DOHH2 (cell line): ENCODE data around the gene UMODL1.

ENCODE experiments used
- H3F3A ChIP-seq: fragments of 200-600 bp; sonication (generic), shearing (Covaris generic); 2 replicates; pipeline ENCODE4 v1.6.0; 2016; ENCODE audit warnings: antibody characterized with exemption, mild to moderate bottlenecking; ENCODE audit not compliant: control insufficient read depth, insufficient read depth
- H3K27ac ChIP-seq: fragments of 200-600 bp; sonication (generic); 2 replicates; pipeline ENCODE4 v1.5.1; 2014; ENCODE audit warnings: low read depth, mild to moderate bottlenecking, low read length, moderate library complexity
- H3K27me3 ChIP-seq: fragments of 200-600 bp; sonication (generic); 2 replicates; pipeline ENCODE4 v1.6.1; 2014; ENCODE audit warnings: mild to moderate bottlenecking, low read length, mixed read lengths; ENCODE audit not compliant: control insufficient read depth
- H3K36me3 ChIP-seq: fragments of 200-600 bp; sonication (generic); 2 replicates; pipeline ENCODE4 v1.6.1; 2014; ENCODE audit warnings: mild to moderate bottlenecking, low read length, moderate library complexity, mixed read lengths; ENCODE audit not compliant: control insufficient read depth
- H3K4me1 ChIP-seq: fragments of 200-600 bp; sonication (generic); 2 replicates; pipeline ENCODE4 v1.6.1; 2014; ENCODE audit warnings: mild to moderate bottlenecking, low read length, mixed read lengths; ENCODE audit not compliant: control insufficient read depth
- H3K4me2 ChIP-seq: fragments of 200-600 bp; sonication (generic); 2 replicates; pipeline ENCODE4 v1.6.0; 2014; ENCODE audit warnings: mild to moderate bottlenecking, low read length, moderate library complexity
- H3K4me3 ChIP-seq: fragments of 200-600 bp; sonication (generic); 2 replicates; pipeline ENCODE4 v1.5.1; 2014; ENCODE audit warnings: mild to moderate bottlenecking, low read length, mixed read lengths
- H3K79me2 ChIP-seq: fragments of 200-600 bp; sonication (generic); 2 replicates; pipeline ENCODE4 v1.6.1; 2014; ENCODE audit warnings: mild to moderate bottlenecking, low read length, mixed read lengths; ENCODE audit not compliant: control insufficient read depth
- H3K9me2 ChIP-seq: fragments of 200-600 bp; sonication (generic); replicated peaks from 2 replicates; pipeline ENCODE4 v1.6.1; 2014; ENCODE audit warnings: mild to moderate bottlenecking, low read length, mixed read lengths; ENCODE audit not compliant: control insufficient read depth
- H3K9me3 ChIP-seq: fragments of 200-600 bp; sonication (generic); 2 replicates; pipeline ENCODE4 v1.6.1; 2014; ENCODE audit warnings: antibody characterized with exemption, low read length, mixed read lengths; ENCODE audit not compliant: control insufficient read depth, insufficient read depth
- H4K20me1 ChIP-seq: fragments of 200-600 bp; sonication (generic); 2 replicates; pipeline ENCODE4 v1.6.0; 2014; ENCODE audit warnings: low read depth, mild to moderate bottlenecking, antibody characterized with exemption, low read length, moderate library complexity; ENCODE audit not compliant: control insufficient read depth, insufficient read depth
- EZH2phosphoT487 ChIP-seq: fragments of 200-600 bp; sonication (generic); IDR thresholded peaks from 2 replicates; pipeline ENCODE4 v1.6.1; 2017; ENCODE audit warnings: borderline replicate concordance, mild to moderate bottlenecking, antibody characterized with exemption, low read length, moderate library complexity, mixed read lengths
- TF ChIP-seq, protein P1 (sequence below): fragments of 200-600 bp; sonication (generic); IDR thresholded peaks from one replicate; pipeline ENCODE4 v1.5.1; 2014; ENCODE audit warnings: antibody characterized with exemption, mild to moderate bottlenecking, low read depth, low read length; ENCODE audit not compliant: poor library complexity, severe bottlenecking

The UMODL1 gene

DNA sequence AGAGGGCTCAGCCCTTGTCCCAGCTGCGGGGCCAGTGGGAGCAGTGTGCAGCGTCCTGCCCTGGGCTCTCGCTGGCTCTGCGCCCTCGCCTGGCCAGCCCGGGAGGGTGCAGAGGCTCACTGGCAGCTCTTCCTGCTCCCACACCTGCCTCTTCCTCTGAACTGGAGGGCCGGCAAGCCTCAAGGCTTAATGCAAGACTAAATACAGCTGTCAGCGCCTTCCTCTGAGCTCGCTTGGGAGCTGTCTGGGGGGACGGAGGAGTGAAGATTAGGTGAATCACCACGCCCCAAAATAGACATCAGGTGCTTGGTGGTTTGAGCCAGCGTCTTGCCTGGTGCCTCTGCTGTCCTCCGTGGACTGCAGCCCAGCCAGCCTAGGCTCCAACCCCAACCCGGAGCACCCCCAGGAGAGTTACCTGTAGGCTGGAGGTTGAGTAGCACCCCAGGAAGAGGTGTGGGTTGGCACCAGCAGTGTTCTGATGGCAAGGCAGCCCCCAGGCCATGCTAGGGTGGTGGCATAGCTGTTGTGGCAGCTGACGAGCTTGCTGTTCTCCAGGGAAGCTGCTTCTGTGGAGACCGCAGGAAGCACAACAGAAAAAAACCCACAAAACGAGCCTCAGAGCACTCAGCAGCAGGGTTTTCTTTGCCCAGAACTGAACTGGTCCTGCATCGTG lies 36.9 kb downstream of the UMODL1 start:
- peaks cover 1% of the 10 kb centered on the region; the same call in 1 of the 2 replicates for H3K27me3 ChIP-seq
- peaks cover 2% of the 10 kb centered on the region; the same call in 1 of the 2 replicates for H3F3A ChIP-seq
- H3K9me3 ChIP-seq: no peaks in the 10 kb centered on the region
- H3K27ac ChIP-seq: peak overlapping the region; percentile 62
- H3K9me2 ChIP-seq: no peaks in the 10 kb centered on the region
- no peaks in the 10 kb centered on the region for H4K20me1 ChIP-seq
- peak overlapping the region; percentile 85 for H3K4me2 ChIP-seq
- H3K79me2 ChIP-seq: no peaks in the 10 kb centered on the region
- no peak for TF ChIP-seq EZH2phosphoT487
- TF ChIP-seq, protein P1, sequence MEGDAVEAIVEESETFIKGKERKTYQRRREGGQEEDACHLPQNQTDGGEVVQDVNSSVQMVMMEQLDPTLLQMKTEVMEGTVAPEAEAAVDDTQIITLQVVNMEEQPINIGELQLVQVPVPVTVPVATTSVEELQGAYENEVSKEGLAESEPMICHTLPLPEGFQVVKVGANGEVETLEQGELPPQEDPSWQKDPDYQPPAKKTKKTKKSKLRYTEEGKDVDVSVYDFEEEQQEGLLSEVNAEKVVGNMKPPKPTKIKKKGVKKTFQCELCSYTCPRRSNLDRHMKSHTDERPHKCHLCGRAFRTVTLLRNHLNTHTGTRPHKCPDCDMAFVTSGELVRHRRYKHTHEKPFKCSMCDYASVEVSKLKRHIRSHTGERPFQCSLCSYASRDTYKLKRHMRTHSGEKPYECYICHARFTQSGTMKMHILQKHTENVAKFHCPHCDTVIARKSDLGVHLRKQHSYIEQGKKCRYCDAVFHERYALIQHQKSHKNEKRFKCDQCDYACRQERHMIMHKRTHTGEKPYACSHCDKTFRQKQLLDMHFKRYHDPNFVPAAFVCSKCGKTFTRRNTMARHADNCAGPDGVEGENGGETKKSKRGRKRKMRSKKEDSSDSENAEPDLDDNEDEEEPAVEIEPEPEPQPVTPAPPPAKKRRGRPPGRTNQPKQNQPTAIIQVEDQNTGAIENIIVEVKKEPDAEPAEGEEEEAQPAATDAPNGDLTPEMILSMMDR: peak; percentile 74
- peaks cover 35% of the 10 kb centered on the region for H3K4me1 ChIP-seq
- H3K36me3 ChIP-seq: no peaks in the 10 kb centered on the region
- H3K4me3 ChIP-seq: peak overlapping the region; percentile 65

- Histone ChIP-seq H3K36me3 (no peaks in the 10 kb centered on the region), H3K4me1 (peaks cover 41% of the 10 kb centered on the region), H4K20me1 (no peaks in the 10 kb centered on the region), H3F3A (peaks cover 2% of the 10 kb centered on the region; the same call in 1 of the 2 replicates), H3K4me2 (peak overlapping the region; percentile 85), H3K27me3 (no peaks in the 10 kb centered on the region; the same call in 1 of the 2 replicates), H3K9me3 (no peaks in the 10 kb centered on the region), H3K79me2 (no peaks in the 10 kb centered on the region), H3K9me2 (no peaks in the 10 kb centered on the region), H3K27ac (peak overlapping the region; percentile 62), H3K4me3 (peak overlapping the region; percentile 65)
- TF ChIP-seq EZH2phosphoT487: no peak
- TF ChIP-seq, protein P1: no peak
Measured at GRCh38 chr21:42108554-42109340, 37.6 kb downstream of the UMODL1 start.

GRCh38 chr21:42109473-42109872 lies 38.4 kb downstream of the UMODL1 start:
- Histone ChIP-seq H3K9me2 (no peaks in the 10 kb centered on the region), H4K20me1 (no peaks in the 10 kb centered on the region), H3K36me3 (no peaks in the 10 kb centered on the region), H3K9me3 (no peaks in the 10 kb centered on the region), H3K4me3 (no peak overlapping the region), H3K79me2 (no peaks in the 10 kb centered on the region), H3K27me3 (peaks cover 3% of the 10 kb centered on the region; the same call in 1 of the 2 replicates), H3F3A (peaks cover 2% of the 10 kb centered on the region; the same call in 1 of the 2 replicates), H3K4me1 (peaks cover 41% of the 10 kb centered on the region), H3K4me2 (no peak overlapping the region), H3K27ac (no peak overlapping the region)
- no peak for TF ChIP-seq EZH2phosphoT487
- TF ChIP-seq, protein P1: no peak
